HEK293 (cell line): ENCODE measurements around the gene MAPK14.

Source experiments
- CTCF ChIA-PET: fragments of 350-600 bp; formaldehyde crosslinking; extraction: SDS; loops from one replicate; lab custom pipeline; 2021; ENCODE audit warnings: antibody characterized with exemption; lab: Yijun Ruan, JAX
- POLR2A ChIA-PET: fragments of 300-600 bp; formaldehyde crosslinking; extraction: SDS; loops from one replicate; lab custom pipeline; 2020; ENCODE audit warnings: antibody characterized with exemption, inconsistent platforms; lab: Yijun Ruan, JAX
- H3K27ac ChIP-seq: fragments of 200-500 bp; sonication (Bioruptor generic); 2 replicates; pipeline ENCODE4 v1.5.1; 2014; ENCODE audit warnings: low read depth, low read length, control low read depth, inconsistent platforms; ENCODE audit errors: extremely low read depth
- H3K36me3 ChIP-seq, 2 experiments: fragments of 200-500 bp in 1 of 2; sonication (Bioruptor generic) in 1 of 2; 1 replicate in 1 of 2; 2 replicates in 1 of 2; pipeline ENCODE4 v1.5.1; 2014 to 2017; ENCODE audit warnings: inconsistent platforms in 2 of 2, low read length in 2 of 2; ENCODE audit not compliant: control insufficient read depth in 2 of 2, insufficient read depth in 1 of 2
- H3K4me1 ChIP-seq: fragments of 200-500 bp; sonication (Bioruptor generic); 2 replicates; pipeline ENCODE4 v1.5.1; 2014; ENCODE audit warnings: mild to moderate bottlenecking, low read length, inconsistent platforms; ENCODE audit not compliant: control insufficient read depth, insufficient read depth
- H3K4me3 ChIP-seq: 2 replicates; pipeline ENCODE4 v1.5.1; 2011; ENCODE audit warnings: low read depth, mild to moderate bottlenecking, control low read depth, low read length, moderate library complexity
- H3K9me3 ChIP-seq: fragments of 200-500 bp; sonication (Bioruptor generic); 2 replicates; pipeline ENCODE4 v1.5.1; 2014; ENCODE audit warnings: low read depth, low read length, inconsistent platforms; ENCODE audit not compliant: control insufficient read depth, insufficient read depth
- GFI1B ChIP-seq: fragments of 450-650 bp; formaldehyde crosslinking; IDR thresholded peaks from 2 replicates; pipeline ENCODE4 v1.5.1; 2016; ENCODE audit warnings: missing biosample characterization, missing genetic modification characterization
- OSR2 ChIP-seq: fragments of 450-650 bp; formaldehyde crosslinking; IDR thresholded peaks from 2 replicates; pipeline ENCODE4 v1.5.1; 2016; ENCODE audit warnings: missing biosample characterization, missing genetic modification characterization
- RBAK ChIP-seq: fragments of 450-650 bp; formaldehyde crosslinking; IDR thresholded peaks from 2 replicates; pipeline ENCODE4 v1.5.1; 2016; ENCODE audit warnings: missing biosample characterization, missing genetic modification characterization
- SP2 ChIP-seq: fragments of 450-650 bp; formaldehyde crosslinking; IDR thresholded peaks from 2 replicates; pipeline ENCODE4 v1.5.1; 2016; ENCODE audit warnings: missing biosample characterization, missing genetic modification characterization
- TRIM28 ChIP-seq: IDR thresholded peaks from 2 replicates; pipeline ENCODE4 v1.6.1; 2011; ENCODE audit warnings: low read length, control low read depth, borderline replicate concordance
- ZBTB17 ChIP-seq: fragments of 450-650 bp; formaldehyde crosslinking; IDR thresholded peaks from 2 replicates; pipeline ENCODE4 v1.5.1; 2016; ENCODE audit warnings: missing biosample characterization, missing genetic modification characterization
- ZIC2 ChIP-seq: fragments of 450-650 bp; formaldehyde crosslinking; IDR thresholded peaks from 2 replicates; pipeline ENCODE4 v1.5.1; 2016; ENCODE audit warnings: missing biosample characterization, missing genetic modification characterization
- ZNF10 ChIP-seq: fragments of 450-650 bp; formaldehyde crosslinking; IDR thresholded peaks from 2 replicates; pipeline ENCODE4 v1.5.1; 2017; ENCODE audit warnings: missing biosample characterization, missing genetic modification characterization
- ZNF660 ChIP-seq: fragments of 450-650 bp; IDR thresholded peaks from 2 replicates; pipeline ENCODE4 v1.5.1; 2018; ENCODE audit warnings: missing biosample characterization, mild to moderate bottlenecking, missing genetic modification characterization
- ZNF768 ChIP-seq: fragments of 450-650 bp; formaldehyde crosslinking; IDR thresholded peaks from 2 replicates; pipeline ENCODE4 v1.5.1; 2018; ENCODE audit warnings: missing biosample characterization, mild to moderate bottlenecking, missing genetic modification characterization
- ZSCAN16 ChIP-seq: fragments of 450-650 bp; formaldehyde crosslinking; IDR thresholded peaks from 2 replicates; pipeline ENCODE4 v1.5.1; 2016; ENCODE audit warnings: missing biosample characterization, missing genetic modification characterization
- TF ChIP-seq, protein P1 (sequence below): fragments of 450-650 bp; formaldehyde crosslinking; IDR thresholded peaks from 2 replicates; pipeline ENCODE4 v1.5.1; 2016; ENCODE audit warnings: missing biosample characterization, missing genetic modification characterization
- TF ChIP-seq, protein P2 (sequence below): fragments of 450-650 bp; formaldehyde crosslinking; IDR thresholded peaks from 2 replicates; pipeline ENCODE4 v1.5.1; 2016; ENCODE audit warnings: missing biosample characterization, missing genetic modification characterization
- TF ChIP-seq, protein P3 (sequence below): fragments of 450-650 bp; formaldehyde crosslinking; IDR thresholded peaks from 2 replicates; pipeline ENCODE4 v1.5.1; 2017; ENCODE audit warnings: missing biosample characterization, missing genetic modification characterization

MAPK14 gene

DNA sequence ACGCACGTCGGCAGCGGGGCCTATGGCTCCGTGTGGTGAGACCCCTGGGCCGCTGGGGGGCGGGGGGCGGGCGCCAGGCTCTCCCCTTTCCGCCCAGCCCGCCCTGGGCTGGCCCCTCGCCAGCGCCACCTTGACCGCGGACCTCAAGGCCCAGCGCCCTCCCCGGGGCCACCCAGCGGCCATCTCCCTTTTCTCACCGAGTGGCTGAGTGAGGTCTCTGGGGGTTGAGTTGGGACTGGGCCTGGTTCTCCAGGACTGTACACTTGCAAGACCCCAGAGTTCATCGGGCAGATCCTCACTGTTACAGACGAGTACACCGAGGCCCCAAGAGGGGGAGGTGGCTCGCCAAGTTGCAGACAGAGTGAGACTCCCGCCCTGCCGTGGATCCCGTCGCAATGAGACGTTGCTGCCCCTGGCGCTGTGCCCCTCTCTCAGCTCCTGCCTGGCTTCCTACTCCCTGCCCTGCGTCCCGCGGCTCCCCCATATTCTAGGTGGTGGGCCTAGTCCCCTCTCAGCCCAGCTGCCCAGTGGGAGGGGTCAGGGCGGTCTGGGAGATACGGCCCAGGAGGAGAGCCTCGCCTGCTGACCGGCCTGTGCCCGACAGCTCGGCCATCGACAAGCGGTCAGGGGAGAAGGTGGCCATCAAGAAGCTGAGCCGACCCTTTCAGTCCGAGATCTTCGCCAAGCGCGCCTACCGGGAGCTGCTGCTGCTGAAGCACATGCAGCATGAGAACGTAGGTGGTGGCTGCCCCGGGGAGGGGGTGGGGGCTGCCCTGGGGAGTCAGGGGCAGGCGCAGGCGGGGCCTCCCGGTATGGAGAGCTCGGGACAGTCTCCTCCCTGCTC, 103.3 kb downstream of the MAPK14 start (continued):
- TF ChIP-seq, protein P1, sequence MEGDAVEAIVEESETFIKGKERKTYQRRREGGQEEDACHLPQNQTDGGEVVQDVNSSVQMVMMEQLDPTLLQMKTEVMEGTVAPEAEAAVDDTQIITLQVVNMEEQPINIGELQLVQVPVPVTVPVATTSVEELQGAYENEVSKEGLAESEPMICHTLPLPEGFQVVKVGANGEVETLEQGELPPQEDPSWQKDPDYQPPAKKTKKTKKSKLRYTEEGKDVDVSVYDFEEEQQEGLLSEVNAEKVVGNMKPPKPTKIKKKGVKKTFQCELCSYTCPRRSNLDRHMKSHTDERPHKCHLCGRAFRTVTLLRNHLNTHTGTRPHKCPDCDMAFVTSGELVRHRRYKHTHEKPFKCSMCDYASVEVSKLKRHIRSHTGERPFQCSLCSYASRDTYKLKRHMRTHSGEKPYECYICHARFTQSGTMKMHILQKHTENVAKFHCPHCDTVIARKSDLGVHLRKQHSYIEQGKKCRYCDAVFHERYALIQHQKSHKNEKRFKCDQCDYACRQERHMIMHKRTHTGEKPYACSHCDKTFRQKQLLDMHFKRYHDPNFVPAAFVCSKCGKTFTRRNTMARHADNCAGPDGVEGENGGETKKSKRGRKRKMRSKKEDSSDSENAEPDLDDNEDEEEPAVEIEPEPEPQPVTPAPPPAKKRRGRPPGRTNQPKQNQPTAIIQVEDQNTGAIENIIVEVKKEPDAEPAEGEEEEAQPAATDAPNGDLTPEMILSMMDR, result peak; percentile 69
- TF ChIP-seq, all 188 proteins: peak for 27

DNA sequence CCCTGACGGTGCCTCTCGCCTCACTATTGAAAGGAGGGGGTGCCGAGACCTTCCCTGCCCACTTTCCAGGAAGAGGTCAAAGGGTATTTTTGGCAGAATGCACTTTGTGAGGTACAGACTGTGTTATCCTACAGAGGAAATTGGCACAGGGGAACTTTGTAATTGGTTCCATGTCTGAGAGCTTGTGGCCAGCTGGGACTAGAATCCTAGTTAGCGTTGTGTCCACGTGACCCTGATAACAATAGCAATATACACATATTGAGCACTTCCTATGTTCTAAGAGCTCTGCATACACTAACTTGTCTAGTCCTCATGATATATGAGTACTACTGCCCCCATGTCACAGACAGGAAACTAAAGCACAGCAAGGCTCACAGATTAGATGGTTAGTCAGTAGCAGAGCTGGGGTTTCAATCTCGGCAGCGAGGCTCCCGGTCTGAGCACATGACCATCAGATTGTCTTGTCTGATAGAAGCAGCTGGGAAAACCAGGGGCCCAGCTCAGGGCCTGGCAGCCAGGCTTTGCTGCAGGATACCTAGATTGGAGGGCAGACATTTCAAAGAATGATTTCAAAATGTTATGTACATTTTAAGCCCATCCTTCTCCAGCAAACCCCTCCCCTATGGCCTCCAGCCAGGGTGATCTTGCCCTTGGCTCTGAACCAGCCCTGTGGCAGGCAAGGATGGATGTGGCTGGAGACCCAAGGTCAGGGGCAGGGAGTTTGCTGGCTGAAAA, 104.1 kb downstream of the MAPK14 start:
- H3K27ac ChIP-seq, result peak overlapping the region; percentile 76

DNA sequence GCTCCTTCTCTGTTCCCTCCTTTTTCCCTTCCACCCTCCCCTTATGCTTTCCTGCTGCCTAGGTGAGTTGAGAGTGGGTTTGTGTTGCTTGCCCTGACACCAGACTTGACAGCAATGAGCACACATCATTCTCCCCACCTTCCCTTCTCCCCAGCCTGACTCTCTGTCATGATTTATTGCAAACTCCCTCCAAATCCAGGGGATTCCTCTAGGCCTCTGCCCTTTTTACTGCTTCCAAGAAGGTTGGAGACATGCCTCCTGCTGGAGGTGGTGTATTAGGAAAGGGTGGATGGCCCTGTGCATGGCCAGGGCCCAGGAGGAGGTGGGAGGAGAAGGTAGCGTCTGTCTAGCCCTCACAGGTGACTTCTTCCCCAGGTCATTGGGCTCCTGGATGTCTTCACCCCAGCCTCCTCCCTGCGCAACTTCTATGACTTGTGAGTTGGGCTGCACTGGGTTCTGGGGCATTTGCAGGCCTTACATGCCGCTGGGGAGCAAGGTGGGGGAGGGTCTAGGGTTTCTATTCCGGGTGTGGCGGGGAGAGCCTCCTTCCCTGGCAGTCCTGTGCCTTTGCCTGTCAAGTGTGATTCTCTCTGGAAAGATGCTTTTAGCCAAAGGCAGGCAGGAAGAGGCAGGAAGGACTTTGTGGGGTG, 104.8 kb downstream of the MAPK14 start:
- no peak overlapping the region; the same call in 1 of the 2 replicates for H3K27ac ChIP-seq
- no peaks in the 10 kb centered on the region for H3K9me3 ChIP-seq
- no peak overlapping the region for H3K4me3 ChIP-seq
- TF ChIP-seq, protein P2, sequence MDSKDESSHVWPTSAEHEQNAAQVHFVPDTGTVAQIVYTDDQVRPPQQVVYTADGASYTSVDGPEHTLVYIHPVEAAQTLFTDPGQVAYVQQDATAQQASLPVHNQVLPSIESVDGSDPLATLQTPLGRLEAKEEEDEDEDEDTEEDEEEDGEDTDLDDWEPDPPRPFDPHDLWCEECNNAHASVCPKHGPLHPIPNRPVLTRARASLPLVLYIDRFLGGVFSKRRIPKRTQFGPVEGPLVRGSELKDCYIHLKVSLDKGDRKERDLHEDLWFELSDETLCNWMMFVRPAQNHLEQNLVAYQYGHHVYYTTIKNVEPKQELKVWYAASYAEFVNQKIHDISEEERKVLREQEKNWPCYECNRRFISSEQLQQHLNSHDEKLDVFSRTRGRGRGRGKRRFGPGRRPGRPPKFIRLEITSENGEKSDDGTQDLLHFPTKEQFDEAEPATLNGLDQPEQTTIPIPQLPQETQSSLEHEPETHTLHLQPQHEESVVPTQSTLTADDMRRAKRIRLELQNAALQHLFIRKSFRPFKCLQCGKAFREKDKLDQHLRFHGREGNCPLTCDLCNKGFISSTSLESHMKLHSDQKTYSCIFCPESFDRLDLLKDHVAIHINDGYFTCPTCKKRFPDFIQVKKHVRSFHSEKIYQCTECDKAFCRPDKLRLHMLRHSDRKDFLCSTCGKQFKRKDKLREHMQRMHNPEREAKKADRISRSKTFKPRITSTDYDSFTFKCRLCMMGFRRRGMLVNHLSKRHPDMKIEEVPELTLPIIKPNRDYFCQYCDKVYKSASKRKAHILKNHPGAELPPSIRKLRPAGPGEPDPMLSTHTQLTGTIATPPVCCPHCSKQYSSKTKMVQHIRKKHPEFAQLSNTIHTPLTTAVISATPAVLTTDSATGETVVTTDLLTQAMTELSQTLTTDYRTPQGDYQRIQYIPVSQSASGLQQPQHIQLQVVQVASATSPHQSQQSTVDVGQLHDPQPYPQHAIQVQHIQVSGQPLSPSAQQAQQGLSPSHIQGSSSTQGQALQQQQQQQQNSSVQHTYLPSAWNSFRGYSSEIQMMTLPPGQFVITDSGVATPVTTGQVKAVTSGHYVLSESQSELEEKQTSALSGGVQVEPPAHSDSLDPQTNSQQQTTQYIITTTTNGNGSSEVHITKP, result no peak
- TF ChIP-seq SP2 (tag by site-specific recombination) (peak; percentile 9; the same call in 1 of the 2 replicates), ZIC2 (0 out of 2 replicates have a peak, but pooled peaks have one; percentile 27), ZNF10 (tag by site-specific recombination) (no peak)
- H3K4me1 ChIP-seq, result peaks cover 13% of the 10 kb centered on the region
- ChIA-PET CTCF (interaction anchor here (0.6 to 1.6 kb wide), 7 partner anchors 7 to 249 kb away, joined by 3 to 6 read pairs (median 4); no protein-coding TSS in a partner anchor), POLR2A (interaction anchor here (1.2 to 1.3 kb wide), 2 partner anchors 63 to 237 kb away, joined by 3 read pairs; no protein-coding TSS in a partner anchor)
- no peaks in the 10 kb centered on the region for H3K36me3 ChIP-seq

More for the DNA sequence above, 104.1 kb downstream of the MAPK14 start:
- Histone ChIP-seq H3K36me3 (no peaks in the 10 kb centered on the region), H3K9me3 (no peaks in the 10 kb centered on the region), H3K4me3 (no peak overlapping the region), H3K4me1 (peaks cover 13% of the 10 kb centered on the region)
- TF ChIP-seq, protein P3, sequence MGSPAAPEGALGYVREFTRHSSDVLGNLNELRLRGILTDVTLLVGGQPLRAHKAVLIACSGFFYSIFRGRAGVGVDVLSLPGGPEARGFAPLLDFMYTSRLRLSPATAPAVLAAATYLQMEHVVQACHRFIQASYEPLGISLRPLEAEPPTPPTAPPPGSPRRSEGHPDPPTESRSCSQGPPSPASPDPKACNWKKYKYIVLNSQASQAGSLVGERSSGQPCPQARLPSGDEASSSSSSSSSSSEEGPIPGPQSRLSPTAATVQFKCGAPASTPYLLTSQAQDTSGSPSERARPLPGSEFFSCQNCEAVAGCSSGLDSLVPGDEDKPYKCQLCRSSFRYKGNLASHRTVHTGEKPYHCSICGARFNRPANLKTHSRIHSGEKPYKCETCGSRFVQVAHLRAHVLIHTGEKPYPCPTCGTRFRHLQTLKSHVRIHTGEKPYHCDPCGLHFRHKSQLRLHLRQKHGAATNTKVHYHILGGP, result peak; percentile 55; the same call in 1 of the 2 replicates
- TF ChIP-seq OSR2 (peak; percentile 78), ZNF660 (0 out of 2 replicates have a peak, but pooled peaks have one; percentile 56), RBAK (tag by site-specific recombination) (no peak), TRIM28 (peak; percentile 84), ZNF768 (no peak), ZBTB17 (tag by site-specific recombination) (0 out of 2 replicates have a peak, but pooled peaks have one; percentile 15), ZSCAN16 (tag by site-specific recombination) (peak; percentile 94), GFI1B (tag by site-specific recombination) (peak; percentile 89)
- ChIA-PET POLR2A (interaction anchor here (1.2 to 1.3 kb wide), 2 partner anchors 63 to 238 kb away, joined by 3 read pairs; no protein-coding TSS in a partner anchor), CTCF (interaction anchor here (0.6 to 1.6 kb wide), 6 partner anchors 8 to 250 kb away, joined by 3 to 6 read pairs (median 4); no protein-coding TSS in a partner anchor)
